Activated naive CD8-positive, alpha-beta T cell treated with anti-CD3 and anti-CD28 coated beads, Interleukin-2, amount 10 ng/mL, durations not matched to agents 7 days and 5 days (primary cell): Measurements from ENCODE around the gene CREM. TPM values are rescaled to one million over a fixed set of nuclear protein-coding genes. Genes with fewer than 3 reads are reported as not detected.

Source experiments
- ATAC-seq: fragments of 150-1000 bp; cut with Tn5 transposase; one replicate; pipeline ENCODE4 v1.10.0; 2021; ENCODE audit warnings: low read depth, moderate library complexity
- POLR2A ChIA-PET: fragments of 350-600 bp; sonication (Branson Sonifier 250); formaldehyde crosslinking; loops from one replicate; lab custom pipeline; 2021; ENCODE audit warnings: antibody characterized with exemption; lab: Charles Lee
- DNase-seq: peaks from one replicate; pipeline ENCODE4 v3.0.0; 2021
- H3K27ac Mint-ChIP-seq: one replicate; pipeline ENCODE4 v1.8.0; 2022; ENCODE audit warnings: mild to moderate bottlenecking, mixed read lengths
- H3K27me3 Mint-ChIP-seq: one replicate; pipeline ENCODE4 v1.8.0; 2022; ENCODE audit warnings: mild to moderate bottlenecking, moderate library complexity, mixed read lengths
- H3K36me3 Mint-ChIP-seq: one replicate; pipeline ENCODE4 v1.8.0; 2021; ENCODE audit warnings: mild to moderate bottlenecking, mixed read lengths
- H3K4me1 Mint-ChIP-seq: one replicate; pipeline ENCODE4 v1.8.0; 2021; ENCODE audit warnings: mixed read lengths
- H3K4me3 Mint-ChIP-seq: one replicate; pipeline ENCODE4 v1.8.0; 2022; ENCODE audit warnings: mild to moderate bottlenecking, moderate library complexity, mixed read lengths
- H3K9me3 Mint-ChIP-seq: one replicate; pipeline ENCODE4 v1.8.0; 2021; ENCODE audit warnings: mixed read lengths
- total RNA-seq, 2 experiments: library from RNA; stranded (reverse); gene quantifications; one replicate each; pipeline ENCODE4 v1.2.3, GENCODE V29; 2021

The CREM gene
- total RNA-seq, 2 experiments from 2014 or later: 78.6 to 86.5 TPM

- H3K36me3 Mint-ChIP-seq: peaks cover 23% of the 10 kb centered on the region
- no peaks in the 10 kb centered on the region for H3K27me3 Mint-ChIP-seq
- no peak overlapping the region for H3K4me3 Mint-ChIP-seq
- no peak overlapping the region for H3K27ac Mint-ChIP-seq
- no peaks in the 10 kb centered on the region for H3K9me3 Mint-ChIP-seq
- no peak for DNase-seq
- POLR2A ChIA-PET: no interaction called here
- peaks cover 12% of the 10 kb centered on the region for H3K4me1 Mint-ChIP-seq
- ATAC-seq: no peak
These were observed 58.0 kb downstream of the CREM start for GRCh38 chr10:35184527-35185171.

- peaks cover 12% of the 10 kb centered on the region for H3K4me1 Mint-ChIP-seq
- peak; percentile 22 for ATAC-seq
These were observed 58.8 kb downstream of the CREM start for GRCh38 chr10:35185260-35186034.

DNA sequence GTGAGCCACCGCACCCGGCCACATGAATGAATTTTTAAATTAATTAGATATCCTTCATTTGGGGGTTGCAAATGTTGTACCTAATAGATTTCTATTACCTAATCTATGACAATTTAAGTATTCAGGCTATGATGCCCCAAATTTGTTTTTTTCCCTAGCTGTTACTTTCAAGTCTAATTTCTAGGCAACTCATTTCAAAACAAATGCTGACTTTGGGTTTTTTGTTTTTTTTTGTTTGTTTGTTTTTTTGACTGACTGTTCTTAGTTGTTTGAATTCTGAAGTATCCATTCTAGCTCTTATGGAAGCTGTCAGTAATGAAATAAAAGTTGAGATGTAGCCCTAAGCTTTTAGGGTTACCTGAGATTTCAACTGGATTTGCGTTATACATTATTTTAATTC lies 62.3 kb downstream of the CREM start:
- H3K36me3 Mint-ChIP-seq: peaks cover 32% of the 10 kb centered on the region
- H3K27ac Mint-ChIP-seq: no peak overlapping the region
- no peak overlapping the region for H3K4me3 Mint-ChIP-seq
- H3K9me3 Mint-ChIP-seq: no peaks in the 10 kb centered on the region
- ATAC-seq: no peak
- POLR2A ChIA-PET: no interaction called here
- H3K27me3 Mint-ChIP-seq: no peaks in the 10 kb centered on the region
- no peak for DNase-seq
- peaks cover 25% of the 10 kb centered on the region for H3K4me1 Mint-ChIP-seq

More at GRCh38 chr10:35185260-35186034, 58.8 kb downstream of the CREM start:
- no peak for DNase-seq
- Mint-ChIP-seq H3K36me3 (peaks cover 27% of the 10 kb centered on the region), H3K4me3 (no peak overlapping the region), H3K27me3 (no peaks in the 10 kb centered on the region), H3K9me3 (no peaks in the 10 kb centered on the region), H3K27ac (no peak overlapping the region)
- POLR2A ChIA-PET: interaction anchor here (0.6 kb wide), 1 partner anchor 89 kb away, joined by 3 read pairs; no protein-coding TSS in a partner anchor

DNA sequence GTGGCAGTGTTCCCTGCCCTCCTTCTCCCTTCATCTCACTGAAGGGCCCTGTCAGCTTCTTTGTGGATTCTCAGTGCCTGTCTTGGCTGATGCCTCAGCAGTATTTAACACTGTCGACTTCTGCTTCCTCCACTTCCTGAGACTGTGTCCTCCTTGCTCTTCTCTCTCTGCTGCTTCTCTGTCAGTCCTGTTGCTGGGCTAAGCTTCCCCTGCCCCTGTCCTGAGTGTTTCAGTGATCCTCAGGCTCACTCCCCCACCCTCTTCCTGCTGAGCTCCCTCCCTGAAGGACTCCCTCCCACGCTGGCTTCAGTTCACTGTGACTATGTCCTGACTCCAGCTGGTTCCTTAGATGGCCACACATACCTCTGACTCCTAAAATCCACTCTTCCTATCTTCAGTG lies 64.9 kb downstream of the CREM start:
- H3K4me3 Mint-ChIP-seq: peak overlapping the region; percentile 59
- no peaks in the 10 kb centered on the region for H3K27me3 Mint-ChIP-seq
- DNase-seq (no peak), ATAC-seq (no peak)
- H3K9me3 Mint-ChIP-seq: no peaks in the 10 kb centered on the region
- H3K36me3 Mint-ChIP-seq: peaks cover 27% of the 10 kb centered on the region
- POLR2A ChIA-PET: interaction anchor here (0.6 to 1.4 kb wide), 5 partner anchors 17 to 72 kb away, joined by 3 to 7 read pairs (median 6); partner anchors contain the start of gene CREM
- H3K27ac Mint-ChIP-seq: peak overlapping the region; percentile 85
- peaks cover 30% of the 10 kb centered on the region for H3K4me1 Mint-ChIP-seq

- H3K4me3 Mint-ChIP-seq: no peak overlapping the region
- DNase-seq (no peak), ATAC-seq (no peak)
- no peaks in the 10 kb centered on the region for H3K27me3 Mint-ChIP-seq
- H3K9me3 Mint-ChIP-seq: no peaks in the 10 kb centered on the region
- peak overlapping the region; percentile 85 for H3K27ac Mint-ChIP-seq
- H3K36me3 Mint-ChIP-seq: peaks cover 30% of the 10 kb centered on the region
- POLR2A ChIA-PET: interaction anchor here (0.6 to 1.0 kb wide), 3 partner anchors 16 to 43 kb away, joined by 3 to 4 read pairs (median 3); no protein-coding TSS in a partner anchor
- H3K4me1 Mint-ChIP-seq: peaks cover 33% of the 10 kb centered on the region
These were observed 66.1 kb downstream of the CREM start for GRCh38 chr10:35192645-35193249.

- Mint-ChIP-seq H3K4me3 (no peak overlapping the region), H3K9me3 (no peaks in the 10 kb centered on the region), H3K27me3 (no peaks in the 10 kb centered on the region), H3K27ac (peak overlapping the region; percentile 96), H3K36me3 (peaks cover 34% of the 10 kb centered on the region), H3K4me1 (peaks cover 38% of the 10 kb centered on the region)
- DNase-seq: no peak
- POLR2A ChIA-PET: interaction anchor here (0.7 to 4.7 kb wide), 5 partner anchors 12 to 67 kb away, joined by 6 to 201 read pairs (median 42); partner anchors contain the start of gene CREM
- ATAC-seq: no peak
These were observed 67.8 kb downstream of the CREM start for GRCh38 chr10:35194471-35194870.

DNA sequence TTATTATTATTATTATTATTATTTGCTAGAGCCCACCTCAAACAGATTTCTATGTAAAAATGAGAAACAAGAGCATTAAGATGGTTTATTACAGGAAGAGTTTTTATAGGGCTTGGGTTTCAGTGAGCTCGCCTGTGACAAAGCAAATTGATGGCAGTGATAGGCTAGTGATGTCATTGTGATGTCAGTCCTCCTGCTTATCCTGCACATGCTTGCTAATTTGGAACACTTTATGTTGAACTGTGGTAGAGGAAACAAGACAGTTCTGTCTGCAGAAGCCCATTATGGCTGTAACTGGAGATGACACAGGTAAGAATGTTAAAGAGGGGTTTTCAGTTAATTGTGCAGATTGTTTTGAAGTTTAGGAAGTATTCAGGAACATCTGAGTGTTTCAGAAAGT lies 68.3 kb downstream of the CREM start:
- H3K4me1 Mint-ChIP-seq: peaks cover 40% of the 10 kb centered on the region
- H3K36me3 Mint-ChIP-seq: peaks cover 31% of the 10 kb centered on the region
- peak overlapping the region; percentile 96 for H3K27ac Mint-ChIP-seq
- no peaks in the 10 kb centered on the region for H3K9me3 Mint-ChIP-seq
- DNase-seq (no peak), ATAC-seq (peak; percentile 5)
- H3K4me3 Mint-ChIP-seq: peak overlapping the region; percentile 87
- no peaks in the 10 kb centered on the region for H3K27me3 Mint-ChIP-seq
- POLR2A ChIA-PET: interaction anchor here (0.7 to 4.7 kb wide), 12 partner anchors 12 to 105 kb away, joined by 5 to 201 read pairs (median 11); partner anchors contain the start of genes CREM and CUL2

- ATAC-seq (peak; percentile 92), DNase-seq (peak; percentile 63)
- Mint-ChIP-seq H3K27ac (peak overlapping the region; percentile 96), H3K9me3 (no peaks in the 10 kb centered on the region), H3K27me3 (no peaks in the 10 kb centered on the region), H3K36me3 (peaks cover 28% of the 10 kb centered on the region), H3K4me1 (peaks cover 45% of the 10 kb centered on the region), H3K4me3 (peak overlapping the region; percentile 87)
- POLR2A ChIA-PET: interaction anchor here (0.7 to 4.7 kb wide), 17 partner anchors 11 to 264 kb away, joined by 3 to 201 read pairs (median 6); partner anchors contain the start of genes CREM and CUL2
These were observed 69.0 kb downstream of the CREM start for GRCh38 chr10:35195361-35196306.

DNA sequence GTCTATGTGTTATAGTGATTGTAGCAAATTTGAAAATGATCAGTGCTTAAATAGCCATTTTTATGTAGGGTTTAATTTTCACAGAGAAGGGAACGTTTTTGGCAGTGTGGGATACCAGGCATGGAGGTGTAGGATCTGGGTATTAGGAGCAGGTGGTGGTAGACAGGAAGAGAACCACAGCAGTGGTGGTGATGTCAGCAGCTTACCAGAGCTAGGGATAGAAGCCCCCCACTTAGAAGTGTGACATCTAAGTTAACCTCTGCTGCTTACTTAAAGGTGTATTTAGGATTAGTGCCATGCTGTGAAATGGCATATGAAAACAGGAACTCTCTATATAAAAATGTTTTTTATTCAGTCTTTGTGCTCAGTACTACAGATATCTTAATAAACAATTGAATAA lies 73.8 kb downstream of the CREM start:
- no peak for DNase-seq
- POLR2A ChIA-PET: interaction anchor here (1.4 kb wide), 1 partner anchor 74 kb away, joined by 7 read pairs; the partner anchor contains the start of gene CREM
- H3K4me3 Mint-ChIP-seq: peak overlapping the region; percentile 23
- no peaks in the 10 kb centered on the region for H3K27me3 Mint-ChIP-seq
- ATAC-seq: no peak
- no peaks in the 10 kb centered on the region for H3K9me3 Mint-ChIP-seq
- H3K4me1 Mint-ChIP-seq: peaks cover 51% of the 10 kb centered on the region
- H3K36me3 Mint-ChIP-seq: peaks cover 23% of the 10 kb centered on the region
- peak overlapping the region; percentile 30 for H3K27ac Mint-ChIP-seq

DNA sequence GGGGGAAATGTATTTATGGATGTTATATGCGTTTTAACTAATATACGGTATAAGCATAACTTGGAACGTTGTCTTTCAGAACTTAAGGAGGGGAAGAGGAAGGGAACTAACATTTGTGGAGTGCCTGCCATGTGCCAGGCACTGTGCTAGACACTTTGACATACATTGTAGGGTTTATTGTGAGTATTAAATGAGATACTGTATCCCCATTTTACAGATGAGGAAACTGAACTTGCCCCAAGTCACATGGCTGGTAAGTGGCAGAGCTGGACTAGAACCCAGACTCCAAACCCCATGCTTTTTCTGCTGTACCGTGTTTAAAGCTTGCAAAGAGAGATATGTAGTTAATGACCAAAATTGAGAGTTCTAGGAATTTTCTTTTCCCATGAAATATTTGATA lies 74.6 kb downstream of the CREM start:
- POLR2A ChIA-PET: interaction anchor here (0.8 to 1.5 kb wide), 3 partner anchors 51 to 74 kb away, joined by 3 to 11 read pairs (median 4); partner anchors contain the start of gene CREM
- H3K27ac Mint-ChIP-seq: peak overlapping the region; percentile 69
- H3K4me1 Mint-ChIP-seq: peaks cover 49% of the 10 kb centered on the region
- H3K36me3 Mint-ChIP-seq: peaks cover 25% of the 10 kb centered on the region
- ATAC-seq (no peak), DNase-seq (no peak)
- no peaks in the 10 kb centered on the region for H3K27me3 Mint-ChIP-seq
- H3K4me3 Mint-ChIP-seq: peak overlapping the region; percentile 51
- no peaks in the 10 kb centered on the region for H3K9me3 Mint-ChIP-seq

DNA sequence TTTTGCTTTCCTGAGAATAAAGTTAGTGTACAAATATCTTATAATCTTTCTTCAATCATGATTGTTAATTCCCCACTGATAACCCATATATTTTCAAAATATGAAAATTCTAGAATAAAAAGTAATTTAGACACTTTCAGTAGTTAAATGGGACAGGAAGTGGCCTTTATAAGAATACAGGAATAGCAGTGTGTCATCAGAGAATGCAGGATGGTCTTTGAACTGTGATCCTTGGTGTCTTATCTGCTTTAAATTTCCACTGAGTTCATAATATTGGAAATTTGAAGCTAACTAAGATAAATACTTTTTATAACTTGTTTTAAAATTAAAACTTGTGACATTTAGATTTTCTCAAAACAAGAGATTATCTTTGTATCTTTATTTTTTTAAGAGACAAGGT lies 75.4 kb downstream of the CREM start:
- Mint-ChIP-seq H3K36me3 (peaks cover 31% of the 10 kb centered on the region), H3K4me1 (peaks cover 55% of the 10 kb centered on the region), H3K4me3 (peak overlapping the region; percentile 51), H3K27me3 (no peaks in the 10 kb centered on the region), H3K27ac (peak overlapping the region; percentile 69), H3K9me3 (no peaks in the 10 kb centered on the region)
- ATAC-seq (peak; percentile 45), DNase-seq (no peak)
- POLR2A ChIA-PET: interaction anchor here (0.8 to 1.5 kb wide), 3 partner anchors 52 to 75 kb away, joined by 3 to 11 read pairs (median 4); partner anchors contain the start of gene CREM

DNA sequence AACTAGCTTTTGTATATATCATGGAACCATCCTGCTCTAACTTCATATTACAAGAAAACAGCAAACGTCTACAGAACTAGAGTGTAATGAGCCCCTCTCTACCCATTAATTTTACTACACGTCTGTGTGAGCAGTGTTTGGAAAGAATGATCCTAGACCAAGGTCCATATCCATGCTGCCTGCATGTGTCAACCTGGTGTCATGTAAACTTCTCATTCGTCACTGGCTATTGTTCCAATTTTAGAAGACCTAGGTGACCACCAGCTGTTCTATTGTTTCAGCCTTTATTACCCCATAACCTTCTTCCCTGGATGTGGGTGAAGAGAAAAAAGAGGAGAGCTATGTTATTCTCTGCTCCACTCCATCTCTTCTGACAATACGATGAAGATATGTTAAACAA lies 77.1 kb downstream of the CREM start:
- H3K27me3 Mint-ChIP-seq: no peaks in the 10 kb centered on the region
- H3K4me1 Mint-ChIP-seq: peaks cover 55% of the 10 kb centered on the region
- H3K27ac Mint-ChIP-seq: peak overlapping the region; percentile 58
- DNase-seq: no peak
- no peak overlapping the region for H3K4me3 Mint-ChIP-seq
- POLR2A ChIA-PET: interaction anchor here (0.9 to 7.4 kb wide), 5 partner anchors 7 to 77 kb away, joined by 3 to 99 read pairs (median 8); partner anchors contain the start of gene CREM
- ATAC-seq: no peak
- no peaks in the 10 kb centered on the region for H3K9me3 Mint-ChIP-seq
- H3K36me3 Mint-ChIP-seq: peaks cover 29% of the 10 kb centered on the region
